T-helper 1 cell (primary cell): ENCODE data around the gene COL16A1.

Experiments used
- DNase-seq, 5 donors: peaks; one replicate each; pipeline ENCODE4 v3.0.0-alpha.2; 2012 to 2020

Gene COL16A1

GRCh38 chr1:31621498-31621820, 82.4 kb downstream of the COL16A1 start:
- no peak for DNase-seq

GRCh38 chr1:31620631-31621497, 83.0 kb downstream of the COL16A1 start:
- DNase-seq = no peak

GRCh38 chr1:31618916-31619846, 84.6 kb downstream of the COL16A1 start:
- no peak for DNase-seq

- DNase-seq = peak in 3 of 5 donors; percentile 22 to 25 (median 23)
These were observed 85.7 kb downstream of the COL16A1 start for GRCh38 chr1:31617916-31618746.

GRCh38 chr1:31617218-31617915, 86.5 kb downstream of the COL16A1 start, which contains the start of gene HCRTR1:
HCRTR1 (plus strand) TSS chr1:31617689; CDS start chr1:31619193, 1,504 bp downstream.
- DNase-seq = no peak

GRCh38 chr1:31615939-31616338, 87.9 kb downstream of the COL16A1 start:
- no peak for DNase-seq

GRCh38 chr1:31615414-31615813, 88.4 kb downstream of the COL16A1 start:
- no peak for DNase-seq

- no peak for DNase-seq
These were observed 89.3 kb downstream of the COL16A1 start for GRCh38 chr1:31614414-31615005.

GRCh38 chr1:31609514-31610118, 94.2 kb downstream of the COL16A1 start:
- DNase-seq = no peak

GRCh38 chr1:31607360-31607759, 96.5 kb downstream of the COL16A1 start:
- no peak for DNase-seq

GRCh38 chr1:31605908-31606427, 97.8 kb downstream of the COL16A1 start:
- peak in 1 of 5 donors; percentile 76 for DNase-seq
